GM19455 (cell line): Measurements from ENCODE around the gene STXBP5.
"Not testable (repeated sequence)": the region's sequence is repeated elsewhere in the genome, so short reads cannot be mapped to it uniquely, and the experiment has no call there.

Source experiments
- ATAC-seq: cut with Tn5 transposase; IDR thresholded peaks from one replicate; pipeline ENCODE4 v1.9.1; 2021; ENCODE audit not compliant: unreplicated experiment

The STXBP5 gene

GRCh38 chr6:147366290-147366689 is 162.1 kb downstream of the STXBP5 start:
- ATAC-seq = no peak

GRCh38 chr6:147371325-147371724 is 167.1 kb downstream of the STXBP5 start:
- no peak for ATAC-seq

- ATAC-seq = no peak
These were observed 168.6 kb downstream of the STXBP5 start for GRCh38 chr6:147372806-147373205.

- no peak for ATAC-seq
These were observed 174.6 kb downstream of the STXBP5 start for GRCh38 chr6:147378819-147379218.

GRCh38 chr6:147380841-147381240 is 176.6 kb downstream of the STXBP5 start:
- not testable (repeated sequence) for ATAC-seq

- ATAC-seq = no peak
These were observed 177.5 kb downstream of the STXBP5 start for GRCh38 chr6:147381712-147382111.

GRCh38 chr6:147382945-147383554 is 178.8 kb downstream of the STXBP5 start:
- ATAC-seq = no peak

- no peak for ATAC-seq
These were observed 179.8 kb downstream of the STXBP5 start for GRCh38 chr6:147384029-147384428.

- ATAC-seq = no peak
These were observed 180.8 kb downstream of the STXBP5 start for GRCh38 chr6:147384737-147385710.

- no peak for ATAC-seq
These were observed 185.2 kb downstream of the STXBP5 start for GRCh38 chr6:147389463-147389862.

GRCh38 chr6:147390909-147391536 is 186.8 kb downstream of the STXBP5 start:
- ATAC-seq = no peak

- ATAC-seq = no peak
These were observed 188.9 kb downstream of the STXBP5 start for GRCh38 chr6:147392917-147393625.

GRCh38 chr6:147395158-147395557 is 190.9 kb downstream of the STXBP5 start:
- ATAC-seq = no peak

GRCh38 chr6:147397306-147397705 is 193.1 kb downstream of the STXBP5 start:
- no peak for ATAC-seq

GRCh38 chr6:147400968-147401367 is 196.8 kb downstream of the STXBP5 start:
- no peak for ATAC-seq

GRCh38 chr6:147401779-147402178 is 197.6 kb downstream of the STXBP5 start:
- ATAC-seq = no peak

- no peak for ATAC-seq
These were observed 202.6 kb downstream of the STXBP5 start for GRCh38 chr6:147406783-147407182.

GRCh38 chr6:147407571-147407970 is 203.4 kb downstream of the STXBP5 start:
- ATAC-seq = no peak

GRCh38 chr6:147416622-147417021 is 212.4 kb downstream of the STXBP5 start:
- ATAC-seq = no peak

GRCh38 chr6:147417954-147418353 is 213.7 kb downstream of the STXBP5 start:
- no peak for ATAC-seq

- ATAC-seq = no peak
These were observed 214.3 kb downstream of the STXBP5 start for GRCh38 chr6:147418523-147418922.
